ENCODE results near the gene LRP1B. TPM values are rescaled to one million over a fixed set of nuclear protein-coding genes. Genes with fewer than 3 reads are reported as not detected.

Gene LRP1B
- total RNA-seq, 1 experiment from 2014 or later: 0.17 TPM

GRCh38 chr2:140273408-140273807 lies 1857.4 kb downstream of the LRP1B start:
- DNase-seq: no peak
- Histone ChIP-seq H3K27me3 (ENCODE audit: control insufficient read depth, insufficient read depth, low read length) (no peaks in the 10 kb centered on the region), H3K36me3 (replicated peaks; ENCODE audit: control insufficient read depth, insufficient read depth, low read length) (no peaks in the 10 kb centered on the region), H3K4me3 (ENCODE audit: insufficient read depth, low read depth, low read length) (no peak overlapping the region)

GRCh38 chr2:140270224-140270623 lies 1860.6 kb downstream of the LRP1B start:
- H3K36me3 ChIP-seq (replicated peaks; ENCODE audit: control insufficient read depth, insufficient read depth, low read length): no peaks in the 10 kb centered on the region
- H3K4me3 ChIP-seq (ENCODE audit: insufficient read depth, low read depth, low read length): no peak overlapping the region
- no peak for DNase-seq
- H3K27me3 ChIP-seq (ENCODE audit: control insufficient read depth, insufficient read depth, low read length): no peaks in the 10 kb centered on the region

DNA sequence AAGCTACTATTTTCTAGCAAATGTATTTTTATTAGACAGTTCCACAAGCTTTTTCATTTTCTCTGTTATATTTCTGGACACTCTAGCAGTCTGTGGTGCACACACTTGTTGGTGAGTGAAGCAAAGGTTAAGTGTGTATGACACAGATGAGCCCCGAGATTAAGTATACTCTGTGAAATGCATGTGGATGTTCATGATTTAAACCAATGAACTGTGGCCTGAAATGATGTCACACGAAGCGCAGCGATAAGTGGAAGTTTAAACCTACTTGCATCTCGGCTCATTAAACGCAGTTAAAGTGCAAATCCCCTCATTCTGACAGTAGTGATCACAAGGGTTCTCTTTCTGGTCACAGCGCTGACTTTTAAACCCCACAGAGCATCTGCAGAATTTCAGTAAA lies 1861.8 kb downstream of the LRP1B start:
- H3K27me3 ChIP-seq (ENCODE audit: control insufficient read depth, insufficient read depth, low read length): no peaks in the 10 kb centered on the region
- H3K4me3 ChIP-seq (ENCODE audit: insufficient read depth, low read depth, low read length): no peak overlapping the region
- no peak for DNase-seq
- no peaks in the 10 kb centered on the region for H3K36me3 ChIP-seq (replicated peaks; ENCODE audit: control insufficient read depth, insufficient read depth, low read length)

GRCh38 chr2:140262908-140263307 lies 1867.9 kb downstream of the LRP1B start:
- no peaks in the 10 kb centered on the region for H3K27me3 ChIP-seq (ENCODE audit: control insufficient read depth, insufficient read depth, low read length)
- H3K4me3 ChIP-seq (ENCODE audit: insufficient read depth, low read depth, low read length): no peak overlapping the region
- H3K36me3 ChIP-seq (replicated peaks; ENCODE audit: control insufficient read depth, insufficient read depth, low read length): no peaks in the 10 kb centered on the region
- DNase-seq: no peak

GRCh38 chr2:140257692-140258300 lies 1873.0 kb downstream of the LRP1B start:
- Histone ChIP-seq H3K4me3 (ENCODE audit: insufficient read depth, low read depth, low read length) (no peak overlapping the region), H3K27me3 (ENCODE audit: control insufficient read depth, insufficient read depth, low read length) (no peaks in the 10 kb centered on the region), H3K36me3 (replicated peaks; ENCODE audit: control insufficient read depth, insufficient read depth, low read length) (no peaks in the 10 kb centered on the region)
- no peak for DNase-seq

DNA sequence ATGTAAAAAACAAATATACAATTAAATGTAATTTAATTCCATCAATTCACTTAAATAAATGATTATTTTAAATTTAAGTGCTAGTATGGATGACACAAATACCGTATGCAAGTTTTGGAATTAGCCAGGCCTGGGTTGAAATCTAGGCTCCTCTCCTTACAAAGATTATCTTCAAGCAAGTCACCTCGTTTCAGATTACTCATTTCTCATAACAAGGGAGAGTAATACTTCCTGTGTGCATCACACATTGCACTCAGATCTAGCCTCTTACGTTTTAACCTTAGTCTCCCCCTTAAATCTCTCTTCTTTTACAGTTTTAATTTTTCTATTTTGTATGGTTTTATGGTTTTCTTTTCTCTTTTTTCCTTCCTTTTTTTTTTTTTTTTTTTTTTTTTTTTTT lies 1874.7 kb downstream of the LRP1B start:
- no peak overlapping the region for H3K4me3 ChIP-seq (ENCODE audit: insufficient read depth, low read depth, low read length)
- no peaks in the 10 kb centered on the region for H3K27me3 ChIP-seq (ENCODE audit: control insufficient read depth, insufficient read depth, low read length)
- no peak for DNase-seq
- H3K36me3 ChIP-seq (replicated peaks; ENCODE audit: control insufficient read depth, insufficient read depth, low read length): no peaks in the 10 kb centered on the region

DNA sequence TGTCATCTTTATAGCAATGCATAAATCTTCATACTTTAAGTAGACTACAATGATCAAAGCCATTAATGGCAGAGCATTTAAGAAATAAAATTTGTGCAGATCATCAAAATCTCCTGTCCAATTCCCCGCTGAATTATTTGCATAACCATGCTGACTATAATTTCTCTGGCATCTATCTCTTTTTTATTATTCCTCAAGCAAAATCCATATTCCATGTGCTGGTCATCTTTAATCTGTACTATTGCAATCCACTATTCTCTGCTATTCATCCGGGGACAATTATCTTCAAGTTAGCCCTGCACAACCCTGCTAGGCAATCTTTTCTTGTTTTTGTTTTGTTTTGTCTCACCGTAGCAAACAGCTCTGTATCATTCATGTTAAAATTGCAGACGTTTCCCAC lies 1881.0 kb downstream of the LRP1B start:
- Histone ChIP-seq H3K27me3 (ENCODE audit: control insufficient read depth, insufficient read depth, low read length) (no peaks in the 10 kb centered on the region), H3K4me3 (ENCODE audit: insufficient read depth, low read depth, low read length) (no peak overlapping the region), H3K36me3 (replicated peaks; ENCODE audit: control insufficient read depth, insufficient read depth, low read length) (no peaks in the 10 kb centered on the region)
- DNase-seq: no peak

- Histone ChIP-seq H3K36me3 (replicated peaks; ENCODE audit: control insufficient read depth, insufficient read depth, low read length) (no peaks in the 10 kb centered on the region), H3K27me3 (ENCODE audit: control insufficient read depth, insufficient read depth, low read length) (no peaks in the 10 kb centered on the region), H3K4me3 (ENCODE audit: insufficient read depth, low read depth, low read length) (no peak overlapping the region)
- no peak for DNase-seq
These were observed 1882.2 kb downstream of the LRP1B start for GRCh38 chr2:140248623-140249022.

DNA sequence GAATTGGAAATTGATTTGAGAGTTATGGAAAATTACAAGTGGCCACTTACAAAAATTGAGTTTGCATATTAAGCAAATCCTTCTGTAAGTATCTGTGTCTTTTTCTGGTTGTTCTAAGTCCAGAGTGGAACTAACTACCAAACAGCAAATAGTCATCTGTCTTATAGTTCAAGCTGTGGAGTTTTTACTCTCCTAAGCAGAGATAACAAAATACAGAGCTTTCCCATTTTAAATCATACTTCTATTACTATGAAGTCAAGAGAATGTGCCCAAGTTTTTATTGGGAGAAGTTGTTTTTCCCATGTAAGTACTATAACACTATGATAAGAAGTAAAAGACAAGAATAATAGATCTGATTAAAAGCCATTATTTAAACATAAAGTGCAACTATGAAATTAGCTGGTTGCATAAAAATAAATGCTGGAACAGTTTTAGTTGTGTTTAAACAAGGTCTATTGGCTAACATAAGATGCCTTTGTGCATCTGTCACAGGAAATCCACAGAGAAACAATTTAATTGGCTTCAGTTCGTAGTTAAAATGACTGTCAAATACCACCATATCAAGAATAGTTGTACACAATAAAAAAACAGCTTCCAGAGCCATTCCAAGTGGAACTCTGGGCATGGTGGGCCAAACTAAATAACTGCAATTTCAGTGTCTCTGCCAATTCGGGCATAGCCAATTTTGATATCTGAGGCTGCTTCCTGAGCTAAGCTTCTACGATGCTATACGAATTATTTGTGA lies 1883.2 kb downstream of the LRP1B start:
- no peak for DNase-seq
- Histone ChIP-seq H3K36me3 (replicated peaks; ENCODE audit: control insufficient read depth, insufficient read depth, low read length) (no peaks in the 10 kb centered on the region), H3K4me3 (ENCODE audit: insufficient read depth, low read depth, low read length) (no peak overlapping the region), H3K27me3 (ENCODE audit: control insufficient read depth, insufficient read depth, low read length) (no peaks in the 10 kb centered on the region)

DNA sequence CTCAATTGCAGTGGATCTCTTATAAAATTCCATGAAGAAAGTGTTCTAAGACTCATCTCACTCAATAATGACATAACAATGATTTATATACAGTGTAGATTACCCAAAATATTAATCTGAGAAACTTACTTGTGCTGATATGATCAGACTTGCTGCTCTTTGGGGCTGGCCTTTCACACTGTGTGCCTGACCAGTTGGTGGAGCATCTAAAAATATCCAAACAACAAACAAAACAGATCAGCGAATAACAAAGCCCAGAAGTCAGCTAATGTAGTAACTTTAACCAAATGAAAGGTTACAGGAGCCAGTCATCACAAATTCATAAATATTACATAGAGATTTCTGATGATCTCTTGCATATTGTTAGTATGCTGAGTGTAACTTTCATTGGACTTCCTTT lies 1883.9 kb downstream of the LRP1B start:
- Histone ChIP-seq H3K4me3 (ENCODE audit: insufficient read depth, low read depth, low read length) (no peak overlapping the region), H3K27me3 (ENCODE audit: control insufficient read depth, insufficient read depth, low read length) (no peaks in the 10 kb centered on the region)

DNA sequence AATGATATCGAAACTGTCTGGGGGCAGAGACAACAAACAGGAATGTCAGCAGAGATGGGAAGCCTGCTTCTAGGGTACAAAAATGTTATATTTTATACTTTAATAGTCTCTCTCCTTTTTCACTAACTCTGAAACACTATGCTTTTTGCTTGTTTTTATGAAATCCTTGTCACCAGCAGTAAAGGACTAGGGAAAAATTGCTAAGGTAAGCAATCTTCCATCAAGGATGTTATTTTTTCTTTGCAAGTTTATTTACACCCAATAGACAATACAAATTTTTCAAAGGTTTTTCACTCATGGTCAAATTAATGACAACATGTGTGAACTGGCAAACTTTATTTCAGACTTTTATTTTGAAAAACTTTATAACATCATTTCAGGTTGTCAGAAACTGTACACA lies 1884.8 kb downstream of the LRP1B start:
- no peaks in the 10 kb centered on the region for H3K27me3 ChIP-seq (ENCODE audit: control insufficient read depth, insufficient read depth, low read length)
- H3K4me3 ChIP-seq (ENCODE audit: insufficient read depth, low read depth, low read length): no peak overlapping the region
- DNase-seq: no peak
- H3K36me3 ChIP-seq (replicated peaks; ENCODE audit: control insufficient read depth, insufficient read depth, low read length): no peaks in the 10 kb centered on the region

More for the DNA sequence above, 1883.9 kb downstream of the LRP1B start:
- DNase-seq: no peak
- H3K36me3 ChIP-seq (replicated peaks; ENCODE audit: control insufficient read depth, insufficient read depth, low read length): no peaks in the 10 kb centered on the region

DNA sequence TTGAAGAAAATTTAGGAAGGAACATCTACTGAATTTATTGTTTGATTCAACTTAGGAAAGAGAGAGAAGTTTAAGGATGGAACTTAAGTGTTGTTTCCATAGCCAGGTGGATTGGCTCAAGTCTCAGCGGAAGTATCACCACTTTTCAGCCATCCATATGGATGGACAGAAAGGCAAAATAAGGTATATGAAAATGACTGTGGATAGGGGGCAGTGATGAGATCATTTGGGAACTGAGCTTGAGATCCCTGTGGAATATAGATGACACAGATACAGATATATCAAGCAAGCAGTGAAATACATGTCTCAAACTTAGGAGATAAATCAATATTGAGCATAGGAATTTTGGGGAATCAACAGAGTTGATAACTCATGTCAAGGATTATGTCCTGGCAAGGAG lies 1887.9 kb downstream of the LRP1B start:
- peak; percentile 0 for DNase-seq
- H3K36me3 ChIP-seq (replicated peaks; ENCODE audit: control insufficient read depth, insufficient read depth, low read length): no peaks in the 10 kb centered on the region

DNA sequence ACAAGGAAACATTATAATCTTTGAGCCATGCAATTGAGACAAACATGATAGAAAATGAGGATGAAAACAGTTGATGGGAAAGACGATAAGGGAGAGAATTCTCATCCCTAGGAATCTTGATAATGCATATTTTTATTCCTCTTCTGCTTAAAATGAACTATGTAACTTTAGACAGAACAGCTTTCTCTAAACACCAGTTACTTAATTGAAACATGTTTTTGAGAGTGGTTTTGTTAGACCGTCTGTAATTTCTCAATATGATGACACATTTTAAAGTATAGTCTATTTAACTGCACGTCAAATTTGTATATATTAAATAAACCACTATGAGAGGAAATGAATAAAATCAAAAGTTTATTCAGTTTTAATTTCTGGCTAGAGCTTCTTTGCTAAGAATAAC lies 1896.7 kb downstream of the LRP1B start:
- DNase-seq: no peak
- H3K4me3 ChIP-seq (ENCODE audit: insufficient read depth, low read depth, low read length): no peak overlapping the region
- no peaks in the 10 kb centered on the region for H3K27me3 ChIP-seq (ENCODE audit: control insufficient read depth, insufficient read depth, low read length)
- no peaks in the 10 kb centered on the region for H3K36me3 ChIP-seq (replicated peaks; ENCODE audit: control insufficient read depth, insufficient read depth, low read length)

More for the DNA sequence above, 1887.9 kb downstream of the LRP1B start:
- no peak overlapping the region for H3K4me3 ChIP-seq (ENCODE audit: insufficient read depth, low read depth, low read length)
- H3K27me3 ChIP-seq (ENCODE audit: control insufficient read depth, insufficient read depth, low read length): no peaks in the 10 kb centered on the region

DNA sequence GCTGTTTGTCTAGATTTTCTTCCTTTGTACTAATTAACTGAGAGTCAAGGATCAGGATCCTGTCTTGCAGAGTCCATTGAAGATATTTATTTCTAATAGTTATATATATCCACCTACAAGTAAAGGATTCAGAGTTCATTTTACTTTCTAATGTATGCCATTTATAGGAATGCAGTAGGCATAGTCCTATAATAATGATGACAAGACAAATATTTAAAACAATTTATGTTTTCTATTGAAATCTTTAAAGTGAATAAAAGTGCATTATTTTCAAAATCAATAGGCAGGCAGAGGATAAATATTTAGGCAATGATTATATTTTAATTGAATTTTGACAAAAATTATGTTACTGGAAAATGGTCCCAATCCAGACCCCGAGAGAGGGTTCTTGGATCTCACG lies 1919.9 kb downstream of the LRP1B start:
- Histone ChIP-seq H3K27me3 (ENCODE audit: control insufficient read depth, insufficient read depth, low read length) (no peaks in the 10 kb centered on the region), H3K36me3 (replicated peaks; ENCODE audit: control insufficient read depth, insufficient read depth, low read length) (no peaks in the 10 kb centered on the region), H3K4me3 (ENCODE audit: insufficient read depth, low read depth, low read length) (no peak overlapping the region)
- no peak for DNase-seq

GRCh38 chr2:140205093-140205492 lies 1925.7 kb downstream of the LRP1B start:
- no peak overlapping the region for H3K4me3 ChIP-seq (ENCODE audit: insufficient read depth, low read depth, low read length)
- no peaks in the 10 kb centered on the region for H3K27me3 ChIP-seq (ENCODE audit: control insufficient read depth, insufficient read depth, low read length)
- H3K36me3 ChIP-seq (replicated peaks; ENCODE audit: control insufficient read depth, insufficient read depth, low read length): no peaks in the 10 kb centered on the region
- DNase-seq: no peak

All from H7 (cell line).